Gastrocnemius medialis (tissue), 4 donors: Measurements from ENCODE around the gene SHTN1. TPM values are rescaled to one million over a fixed set of nuclear protein-coding genes. Genes with fewer than 3 reads are reported as not detected.

Experiments used
- ATAC-seq, 2 donors: fragments of 150-250 bp; one replicate each; pipeline ENCODE4 v1.9.1; 2016
- DNase-seq, 2 donors: peaks; one replicate each; pipeline ENCODE4 v3.0.0-alpha.2; 2019
- H3K27ac ChIP-seq, 4 donors: fragments of 200-600 bp; sonication (generic); 1 replicate in 1 of 4; 2 replicates in 3 of 4; pipeline ENCODE4 v1.5.1; 2016 to 2018; ENCODE audit warnings: mild to moderate bottlenecking in 2 of 4, moderate library complexity in 1 of 4
- H3K27me3 ChIP-seq, 3 donors: fragments of 200-600 bp; sonication (generic) in 2 of 3; 1 replicate in 1 of 3; 2 replicates in 2 of 3; pipeline versions ENCODE4 v1.5.1 to v1.6.0; 2016 to 2019; ENCODE audit warnings: mild to moderate bottlenecking in 1 of 3, moderate library complexity in 1 of 3
- H3K36me3 ChIP-seq, 2 donors: fragments of 200-600 bp; sonication (generic) in 1 of 2; one replicate each; pipeline ENCODE4 v1.5.1; 2017 to 2018
- H3K4me1 ChIP-seq, 2 donors: fragments of 200-600 bp; sonication (generic) in 1 of 2; one replicate each; pipeline ENCODE4 v1.5.1; 2016 to 2017; ENCODE audit warnings: mild to moderate bottlenecking in 2 of 2
- H3K4me3 ChIP-seq, 4 donors: fragments of 200-600 bp; sonication (generic) in 3 of 4; 1 replicate in 1 of 4; 2 replicates in 3 of 4; pipeline ENCODE4 v1.5.1; 2016 to 2019; ENCODE audit warnings: mild to moderate bottlenecking in 2 of 4
- H3K9me3 ChIP-seq, 3 donors: fragments of 200-600 bp; sonication (generic) in 2 of 3; 1 replicate in 1 of 3; 2 replicates in 2 of 3; pipeline ENCODE4 v1.5.1; 2016 to 2019
- POLR2A ChIP-seq, 2 donors: fragments of 450-650 bp; IDR thresholded peaks; one replicate each; pipeline ENCODE4 v1.6.1; 2017; ENCODE audit warnings: antibody characterized with exemption in 2 of 2, mild to moderate bottlenecking in 2 of 2, moderate library complexity in 2 of 2
- in situ Hi-C, 4 donors: fragments of 200-750 bp; cut with MboI; loops; one replicate each; pipeline versions ENCODE4 v1.15.0 to v1.8.0; 2017; ENCODE audit warnings: low sequenced_read_pairs in 4 of 4
- intact Hi-C: fragments of 100-400 bp; cut with DNase I; formaldehyde crosslinking; loops from one replicate; pipeline ENCODE4 v1.15.1; 2023; ENCODE audit warnings: low total_unique reads
- total RNA-seq, 4 donors: library from RNA; depleted of rRNA; stranded (reverse); fragments of >200 nt; gene quantifications; one replicate each; pipeline versions ENCODE4 v1.1.0 to v1.2.3, GENCODE V29; 2016
- TF ChIP-seq, protein P1 (sequence below), 5 experiments: fragments of 450-650 bp in 3 of 5; fragments of 200-600 bp in 2 of 5; sonication (generic) in 2 of 5; IDR thresholded peaks in 4 of 5; conservative IDR thresholded peaks in 1 of 5; 1 replicate in 4 of 5; 2 replicates in 1 of 5; pipeline ENCODE4 v1.5.1; 2016 to 2019; ENCODE audit warnings: antibody characterized with exemption in 5 of 5, mild to moderate bottlenecking in 3 of 5, moderate library complexity in 3 of 5

The SHTN1 gene
- total RNA-seq, 4 donors from 2014 or later, result 0.73 to 2.2 (median 1.0) TPM

DNA sequence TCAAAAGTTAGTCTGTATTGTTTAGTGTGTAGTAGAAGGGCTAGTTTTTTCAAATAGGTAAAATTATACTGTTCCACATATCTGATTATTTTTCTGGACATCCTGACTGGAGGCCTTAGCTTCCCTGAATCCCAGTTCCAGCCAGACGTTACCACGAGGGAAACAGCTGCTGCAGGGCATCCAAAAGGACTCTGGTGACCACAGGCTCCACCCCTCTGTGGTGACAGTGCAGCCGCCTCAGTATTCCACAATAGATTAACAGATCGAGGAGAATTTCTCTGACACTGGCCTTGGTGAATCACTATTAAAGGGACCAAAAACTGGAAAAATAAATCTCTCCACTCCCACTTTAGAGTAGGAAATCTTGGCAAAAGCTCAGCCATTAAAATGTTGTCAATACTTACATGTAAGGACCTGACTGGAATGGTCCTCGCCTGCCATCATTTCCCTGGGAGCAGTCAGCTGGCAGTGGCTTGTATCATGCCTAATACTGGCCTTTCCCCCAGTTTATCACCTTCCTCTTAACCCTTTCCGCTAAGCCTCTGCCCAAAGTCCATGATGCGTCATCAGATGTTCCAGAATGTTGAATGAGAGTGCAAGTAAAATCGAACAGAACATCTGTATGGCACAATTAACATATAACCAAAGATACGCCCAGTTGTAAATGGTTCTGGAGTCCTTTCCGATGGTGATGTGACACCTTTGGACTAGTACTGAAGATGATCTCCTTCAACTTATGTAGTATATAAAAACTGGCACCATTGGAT, 124.1 kb downstream of the SHTN1 start:
- H3K4me3 ChIP-seq, result no peak overlapping the region
- no peaks in the 10 kb centered on the region for H3K4me1 ChIP-seq
- H3K27ac ChIP-seq, result no peak overlapping the region
- TF ChIP-seq POLR2A (IDR thresholded peaks at IDR 0.05), result no peak
- TF ChIP-seq, protein P1, sequence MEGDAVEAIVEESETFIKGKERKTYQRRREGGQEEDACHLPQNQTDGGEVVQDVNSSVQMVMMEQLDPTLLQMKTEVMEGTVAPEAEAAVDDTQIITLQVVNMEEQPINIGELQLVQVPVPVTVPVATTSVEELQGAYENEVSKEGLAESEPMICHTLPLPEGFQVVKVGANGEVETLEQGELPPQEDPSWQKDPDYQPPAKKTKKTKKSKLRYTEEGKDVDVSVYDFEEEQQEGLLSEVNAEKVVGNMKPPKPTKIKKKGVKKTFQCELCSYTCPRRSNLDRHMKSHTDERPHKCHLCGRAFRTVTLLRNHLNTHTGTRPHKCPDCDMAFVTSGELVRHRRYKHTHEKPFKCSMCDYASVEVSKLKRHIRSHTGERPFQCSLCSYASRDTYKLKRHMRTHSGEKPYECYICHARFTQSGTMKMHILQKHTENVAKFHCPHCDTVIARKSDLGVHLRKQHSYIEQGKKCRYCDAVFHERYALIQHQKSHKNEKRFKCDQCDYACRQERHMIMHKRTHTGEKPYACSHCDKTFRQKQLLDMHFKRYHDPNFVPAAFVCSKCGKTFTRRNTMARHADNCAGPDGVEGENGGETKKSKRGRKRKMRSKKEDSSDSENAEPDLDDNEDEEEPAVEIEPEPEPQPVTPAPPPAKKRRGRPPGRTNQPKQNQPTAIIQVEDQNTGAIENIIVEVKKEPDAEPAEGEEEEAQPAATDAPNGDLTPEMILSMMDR (IDR thresholded peaks at IDR 0.05 in 4 of 5, conservative IDR thresholded peaks at IDR 0.05 in 1 of 5), result no peak
- in situ Hi-C loops (no loop called here), intact Hi-C loops (no loop called here)
- no peak for ATAC-seq
- H3K36me3 ChIP-seq, result no peaks in the 10 kb centered on the region
- H3K9me3 ChIP-seq, result no peaks in the 10 kb centered on the region
- no peaks in the 10 kb centered on the region for H3K27me3 ChIP-seq
- no peak for DNase-seq

DNA sequence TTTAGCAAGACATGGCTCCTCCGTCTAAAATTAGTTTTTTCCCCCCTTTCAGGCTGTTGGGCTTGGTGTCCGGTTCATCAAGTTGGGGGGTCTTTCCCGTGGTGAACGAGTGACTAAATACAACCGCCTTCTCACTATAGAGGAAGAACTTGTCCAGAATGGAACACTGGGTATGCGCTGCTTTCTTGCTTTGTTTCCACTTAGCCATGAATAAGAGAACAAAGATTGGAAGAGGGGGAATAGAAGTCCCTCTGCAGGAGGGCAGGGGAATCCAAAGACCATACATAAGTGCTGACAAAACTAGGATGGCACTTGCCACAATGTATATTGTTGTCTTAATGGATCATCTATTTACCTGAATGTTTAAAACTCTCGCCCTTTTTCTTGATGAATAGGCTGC, 125.2 kb downstream of the SHTN1 start:
- H3K27me3 ChIP-seq, result no peaks in the 10 kb centered on the region
- intact Hi-C loops, result no loop called here
- no peak overlapping the region for H3K27ac ChIP-seq
- no peaks in the 10 kb centered on the region for H3K4me1 ChIP-seq
- no peaks in the 10 kb centered on the region for H3K36me3 ChIP-seq
- H3K4me3 ChIP-seq, result no peak overlapping the region
- no peak for TF ChIP-seq POLR2A (IDR thresholded peaks at IDR 0.05)
- TF ChIP-seq, protein P1 (IDR thresholded peaks at IDR 0.05 in 4 of 5, conservative IDR thresholded peaks at IDR 0.05 in 1 of 5), result no peak
- H3K9me3 ChIP-seq, result no peaks in the 10 kb centered on the region
- DNase-seq (no peak), ATAC-seq (no peak)
- in situ Hi-C loops, result no loop called here

DNA sequence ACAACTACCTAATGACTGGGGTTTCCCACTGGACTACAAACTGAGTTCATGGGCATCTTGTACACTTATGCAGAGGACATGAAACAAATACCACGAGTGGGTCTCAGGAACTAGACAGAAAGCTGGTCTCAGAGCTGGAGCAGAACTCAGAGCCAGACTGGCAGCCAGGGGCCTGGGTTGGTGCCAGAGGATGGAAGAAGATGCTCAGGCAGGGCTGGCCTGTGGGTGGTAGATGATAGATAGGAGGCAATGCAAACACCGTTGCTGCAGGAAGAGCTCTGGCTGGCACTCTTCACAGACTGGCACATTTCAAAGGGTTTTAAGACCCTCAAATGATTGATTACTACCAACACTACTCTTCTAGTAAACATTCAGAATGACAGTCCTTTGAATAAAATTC, 126.9 kb downstream of the SHTN1 start:
- intact Hi-C loops, result no loop called here
- Histone ChIP-seq H3K4me3 (no peak overlapping the region), H3K27ac (no peak overlapping the region), H3K36me3 (no peaks in the 10 kb centered on the region), H3K4me1 (no peaks in the 10 kb centered on the region), H3K9me3 (no peaks in the 10 kb centered on the region), H3K27me3 (no peaks in the 10 kb centered on the region)
- TF ChIP-seq, protein P1 (IDR thresholded peaks at IDR 0.05 in 4 of 5, conservative IDR thresholded peaks at IDR 0.05 in 1 of 5), result no peak
- no peak for TF ChIP-seq POLR2A (IDR thresholded peaks at IDR 0.05)
- ATAC-seq (no peak), DNase-seq (no peak)
- in situ Hi-C loops, result no loop called here

DNA sequence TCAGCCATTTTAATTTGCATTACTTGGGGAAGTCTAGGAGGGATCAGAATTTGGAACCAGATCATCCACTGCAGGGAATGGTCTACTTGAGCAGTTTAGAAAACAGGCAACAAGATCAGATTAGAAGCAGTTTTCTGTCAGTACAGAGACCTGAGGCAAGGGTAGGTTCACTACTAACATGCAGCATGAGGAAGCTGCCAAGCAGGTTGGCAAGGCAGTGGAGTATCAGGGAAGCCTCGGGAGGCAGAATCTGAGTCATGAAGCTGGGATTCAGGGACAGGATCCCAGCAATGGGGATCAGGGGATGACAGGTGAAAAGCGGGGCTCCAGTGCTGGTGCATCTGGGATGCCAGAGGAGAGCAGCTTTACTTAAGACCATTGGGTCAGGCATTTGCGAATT, 127.6 kb downstream of the SHTN1 start:
- Histone ChIP-seq H3K4me1 (no peaks in the 10 kb centered on the region), H3K27me3 (no peaks in the 10 kb centered on the region), H3K4me3 (no peak overlapping the region), H3K9me3 (no peaks in the 10 kb centered on the region), H3K36me3 (no peaks in the 10 kb centered on the region), H3K27ac (no peak overlapping the region)
- in situ Hi-C loops (no loop called here), intact Hi-C loops (no loop called here)
- DNase-seq (no peak), ATAC-seq (no peak)
- TF ChIP-seq, protein P1 (IDR thresholded peaks at IDR 0.05 in 4 of 5, conservative IDR thresholded peaks at IDR 0.05 in 1 of 5), result no peak
- no peak for TF ChIP-seq POLR2A (IDR thresholded peaks at IDR 0.05)

DNA sequence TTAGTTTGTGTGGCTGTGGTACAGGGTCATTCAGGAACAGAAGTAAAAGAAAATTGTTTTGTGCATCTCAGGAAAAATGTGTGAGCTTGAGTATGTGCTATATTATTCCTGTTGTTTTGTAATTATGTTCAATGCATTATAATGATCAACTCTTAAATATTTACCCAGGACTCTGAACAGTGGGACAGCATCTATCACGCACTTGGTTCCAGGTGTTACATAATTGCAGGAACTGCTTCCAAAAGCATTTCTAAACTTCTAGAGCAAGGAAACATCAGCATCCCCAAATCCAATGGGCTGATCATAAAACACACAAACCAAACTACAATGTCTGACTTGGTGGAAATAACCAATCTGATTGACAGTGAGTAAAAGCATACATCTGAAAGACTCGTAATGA, 129.1 kb downstream of the SHTN1 start:
- H3K27me3 ChIP-seq, result no peaks in the 10 kb centered on the region
- no peaks in the 10 kb centered on the region for H3K4me1 ChIP-seq
- TF ChIP-seq, protein P1 (IDR thresholded peaks at IDR 0.05 in 4 of 5, conservative IDR thresholded peaks at IDR 0.05 in 1 of 5), result no peak
- no peak for TF ChIP-seq POLR2A (IDR thresholded peaks at IDR 0.05)
- in situ Hi-C loops, result no loop called here
- no peak overlapping the region for H3K27ac ChIP-seq
- no peaks in the 10 kb centered on the region for H3K36me3 ChIP-seq
- DNase-seq (no peak), ATAC-seq (no peak)
- H3K4me3 ChIP-seq, result no peak overlapping the region
- intact Hi-C loops, result no loop called here
- H3K9me3 ChIP-seq, result no peaks in the 10 kb centered on the region
